WERI-Rb-1 (cell line): Measurements from ENCODE around the gene TP53.

Experiments used
- DNase-seq: peaks from one replicate; pipeline ENCODE4 v3.0.0-alpha.2; 2020
- H3K27ac ChIP-seq: fragments of 250-450 bp; sonication (Bioruptor Pico); 2 replicates; pipeline ENCODE4 v1.5.1; 2020; ENCODE audit warnings: mild to moderate bottlenecking, moderate library complexity
- H3K27me3 ChIP-seq: fragments of 250-450 bp; sonication (Bioruptor Pico); 2 replicates; pipeline ENCODE4 v1.5.1; 2021; ENCODE audit warnings: mild to moderate bottlenecking, low read depth, moderate library complexity; ENCODE audit not compliant: insufficient read depth, severe bottlenecking
- H3K36me3 ChIP-seq: fragments of 250-450 bp; sonication (Bioruptor Pico); 2 replicates; pipeline ENCODE4 v1.5.1; 2020; ENCODE audit warnings: mild to moderate bottlenecking, moderate library complexity
- H3K4me3 ChIP-seq: 2 replicates; pipeline ENCODE4 v1.5.1; 2011; ENCODE audit warnings: low read depth, mild to moderate bottlenecking, control low read depth, low read length
- H3K9me3 ChIP-seq: fragments of 250-450 bp; sonication (Bioruptor Pico); 2 replicates; pipeline ENCODE4 v1.5.1; 2021; ENCODE audit warnings: mild to moderate bottlenecking, moderate library complexity; ENCODE audit not compliant: severe bottlenecking
- TF ChIP-seq, protein P1 (sequence below): IDR thresholded peaks from 2 replicates; pipeline ENCODE4 v1.5.1; 2011; ENCODE audit warnings: low read depth, mild to moderate bottlenecking, control low read depth, inconsistent platforms, low read length

TP53 gene

GRCh38 chr17:7697828-7698588 lies 10.7 kb upstream of the TP53 start:
- Histone ChIP-seq H3K9me3 (no peaks in the 10 kb centered on the region), H3K36me3 (peaks cover 28% of the 10 kb centered on the region), H3K27me3 (no peaks in the 10 kb centered on the region), H3K27ac (no peak overlapping the region), H3K4me3 (no peak overlapping the region)
- no peak for DNase-seq
- TF ChIP-seq, protein P1, sequence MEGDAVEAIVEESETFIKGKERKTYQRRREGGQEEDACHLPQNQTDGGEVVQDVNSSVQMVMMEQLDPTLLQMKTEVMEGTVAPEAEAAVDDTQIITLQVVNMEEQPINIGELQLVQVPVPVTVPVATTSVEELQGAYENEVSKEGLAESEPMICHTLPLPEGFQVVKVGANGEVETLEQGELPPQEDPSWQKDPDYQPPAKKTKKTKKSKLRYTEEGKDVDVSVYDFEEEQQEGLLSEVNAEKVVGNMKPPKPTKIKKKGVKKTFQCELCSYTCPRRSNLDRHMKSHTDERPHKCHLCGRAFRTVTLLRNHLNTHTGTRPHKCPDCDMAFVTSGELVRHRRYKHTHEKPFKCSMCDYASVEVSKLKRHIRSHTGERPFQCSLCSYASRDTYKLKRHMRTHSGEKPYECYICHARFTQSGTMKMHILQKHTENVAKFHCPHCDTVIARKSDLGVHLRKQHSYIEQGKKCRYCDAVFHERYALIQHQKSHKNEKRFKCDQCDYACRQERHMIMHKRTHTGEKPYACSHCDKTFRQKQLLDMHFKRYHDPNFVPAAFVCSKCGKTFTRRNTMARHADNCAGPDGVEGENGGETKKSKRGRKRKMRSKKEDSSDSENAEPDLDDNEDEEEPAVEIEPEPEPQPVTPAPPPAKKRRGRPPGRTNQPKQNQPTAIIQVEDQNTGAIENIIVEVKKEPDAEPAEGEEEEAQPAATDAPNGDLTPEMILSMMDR = no peak

GRCh38 chr17:7695586-7695985 lies 8.3 kb upstream of the TP53 start:
- Histone ChIP-seq H3K4me3 (no peak overlapping the region), H3K36me3 (peaks cover 12% of the 10 kb centered on the region), H3K9me3 (no peaks in the 10 kb centered on the region), H3K27ac (no peak overlapping the region), H3K27me3 (no peaks in the 10 kb centered on the region)
- TF ChIP-seq, protein P1 = no peak
- peak; percentile 76 for DNase-seq

DNA sequence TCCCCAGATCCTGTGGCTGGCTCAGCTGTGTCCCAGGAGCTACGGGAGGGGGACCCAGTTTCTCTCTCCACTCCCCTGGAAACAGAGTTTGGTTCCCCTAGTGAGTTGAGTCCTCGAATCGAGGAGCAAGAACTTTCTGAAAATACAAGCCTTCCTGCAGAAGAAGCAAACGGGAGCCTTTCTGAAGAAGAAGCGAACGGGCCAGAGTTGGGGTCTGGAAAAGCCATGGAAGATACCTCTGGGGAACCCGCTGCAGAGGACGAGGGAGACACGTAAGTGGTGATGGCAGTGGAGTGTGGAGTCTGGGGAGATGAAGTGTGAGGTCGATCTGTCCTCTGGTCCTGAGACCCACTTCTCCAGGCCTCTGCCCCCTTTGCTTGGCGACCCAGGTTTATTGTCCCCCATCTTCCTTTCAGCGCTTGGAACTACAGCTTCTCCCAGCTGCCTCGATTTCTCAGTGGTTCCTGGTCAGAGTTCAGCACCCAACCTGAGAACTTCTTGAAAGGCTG lies 1.6 kb upstream of the TP53 start:
- peaks cover 31% of the 10 kb centered on the region for H3K36me3 ChIP-seq
- H3K27ac ChIP-seq = peak overlapping the region; percentile 62
- H3K27me3 ChIP-seq = no peaks in the 10 kb centered on the region
- H3K4me3 ChIP-seq = peak overlapping the region; percentile 96
- DNase-seq = no peak
- TF ChIP-seq, protein P1 = no peak
- H3K9me3 ChIP-seq = no peaks in the 10 kb centered on the region

GRCh38 chr17:7687908-7688807 lies 868 bp upstream of the TP53 start, which contains the start of gene WRAP53:
Gene WRAP53, plus strand, starts transcription at chr17:7688477. Its CDS starts 172 bp downstream, at chr17:7688649.
- Histone ChIP-seq H3K27ac (peak within 1 kb of the TSS; percentile 99), H3K27me3 (no peaks in the 10 kb centered on the region), H3K36me3 (peaks cover 29% of the 10 kb centered on the region), H3K4me3 (peak within 1 kb of the TSS; percentile 96), H3K9me3 (no peaks in the 10 kb centered on the region)
- TF ChIP-seq, protein P1 = peak; percentile 87
- DNase-seq = peak; percentile 95

GRCh38 chr17:7686222-7687071 lies 843 bp downstream of the TP53 start:
- DNase-seq = peak; percentile 82
- TF ChIP-seq, protein P1 = no peak

More at GRCh38 chr17:7686222-7687071, 843 bp downstream of the TP53 start:
- Histone ChIP-seq H3K27ac (peak overlapping the region; percentile 99), H3K4me3 (peak overlapping the region; percentile 96), H3K36me3 (peaks cover 29% of the 10 kb centered on the region), H3K9me3 (no peaks in the 10 kb centered on the region), H3K27me3 (no peaks in the 10 kb centered on the region)
